IMR-90 (cell line): Measurements from ENCODE around the gene PTPRN2. TPM values are rescaled to one million over a fixed set of nuclear protein-coding genes. Genes with fewer than 3 reads are reported as not detected.

Experiments used
- ATAC-seq: fragments of 200-7000 bp; cut with Tn5 transposase; 2 replicates; pipeline ENCODE4 v1.9.1; 2020; ENCODE audit warnings: low read depth, mild to moderate bottlenecking, moderate library complexity
- BruUV-seq: library from RNA; stranded (reverse); fragments of 400-500 nt; replicated peaks from 2 replicates; lab custom pipeline; 2021; lab: Mats Ljungman, UMichigan
- CTCF ChIA-PET: fragments of 300-600 bp; formaldehyde crosslinking; extraction: SDS; loops from one replicate; lab custom pipeline; 2021; ENCODE audit warnings: antibody characterized with exemption; lab: Yijun Ruan, JAX
- POLR2A ChIA-PET: fragments of 300-600 bp; sonication (Branson Sonifier 250); formaldehyde crosslinking; loops from one replicate; lab custom pipeline; 2022; ENCODE audit warnings: antibody characterized with exemption; ENCODE audit not compliant: unreplicated experiment; lab: Charles Lee
- DNase-seq: peaks from one replicate; pipeline ENCODE4 v3.0.0; 2013
- H2AFZ ChIP-seq: replicated peaks from 2 replicates; pipeline ENCODE3; 2013; ENCODE audit warnings: low read length, mild to moderate bottlenecking; ENCODE audit not compliant: poor library complexity
- H2AK5ac ChIP-seq: 2 replicates; pipeline ENCODE4 v1.6.1; 2013; ENCODE audit warnings: low read depth, low read length, inconsistent platforms
- H2AK9ac ChIP-seq: replicated peaks from 2 replicates; pipeline ENCODE3; 2013; ENCODE audit warnings: mild to moderate bottlenecking, low read depth, low read length, moderate library complexity; ENCODE audit not compliant: poor library complexity
- H2BK120ac ChIP-seq: 2 replicates; pipeline ENCODE4 v1.6.1; 2013; ENCODE audit warnings: low read depth, low read length, inconsistent platforms
- H2BK15ac ChIP-seq: 3 replicates; pipeline ENCODE4 v1.6.1; 2013; ENCODE audit warnings: low read depth, low read length, inconsistent platforms
- H2BK20ac ChIP-seq: 2 replicates; pipeline ENCODE4 v1.6.1; 2013; ENCODE audit warnings: low read depth, mild to moderate bottlenecking, inconsistent platforms, low read length, moderate library complexity
- H2BK5ac ChIP-seq: 2 replicates; pipeline ENCODE4 v1.6.1; 2013; ENCODE audit warnings: mild to moderate bottlenecking, low read depth, low read length, inconsistent platforms; ENCODE audit not compliant: poor library complexity, severe bottlenecking
- H3K14ac ChIP-seq: replicated peaks from 2 replicates; pipeline ENCODE4 v1.6.1; 2013; ENCODE audit warnings: low read depth, low read length, inconsistent platforms
- H3K18ac ChIP-seq: 2 replicates; pipeline ENCODE4 v1.6.1; 2013; ENCODE audit warnings: low read depth, low read length, control low read depth
- H3K23ac ChIP-seq: 2 replicates; pipeline ENCODE4 v1.6.1; 2013; ENCODE audit warnings: low read depth, low read length, inconsistent platforms
- H3K27ac ChIP-seq: 2 replicates; pipeline ENCODE4 v1.5.1; 2013; ENCODE audit warnings: mild to moderate bottlenecking, control low read depth, low read length; ENCODE audit not compliant: insufficient read depth
- H3K27me3 ChIP-seq: 2 replicates; pipeline ENCODE4 v1.6.1; 2013; ENCODE audit warnings: low read length; ENCODE audit not compliant: control insufficient read depth, insufficient read depth
- H3K36me3 ChIP-seq: 2 replicates; pipeline ENCODE4 v1.6.1; 2013; ENCODE audit warnings: low read length, mixed read lengths; ENCODE audit not compliant: control insufficient read depth, insufficient read depth
- H3K4ac ChIP-seq: 2 replicates; pipeline ENCODE4 v1.6.1; 2013; ENCODE audit warnings: low read depth, low read length, inconsistent platforms
- H3K4me1 ChIP-seq: 2 replicates; pipeline ENCODE4 v1.6.1; 2013; ENCODE audit warnings: low read length, mixed read lengths; ENCODE audit not compliant: control insufficient read depth, insufficient read depth
- H3K4me2 ChIP-seq: 2 replicates; pipeline ENCODE4 v1.6.1; 2013; ENCODE audit warnings: low read depth, mild to moderate bottlenecking, control low read depth, low read length, moderate library complexity
- H3K4me3 ChIP-seq: 2 replicates; pipeline ENCODE4 v1.5.1; 2013; ENCODE audit warnings: low read depth, mild to moderate bottlenecking, control low read depth, low read length, moderate library complexity; ENCODE audit not compliant: insufficient read depth
- H3K56ac ChIP-seq: 2 replicates; pipeline ENCODE4 v1.6.1; 2013; ENCODE audit warnings: low read length, inconsistent platforms; ENCODE audit not compliant: insufficient read depth; ENCODE audit errors: extremely low read depth
- H3K79me1 ChIP-seq, 2 experiments: 2 replicates each; pipeline ENCODE4 v1.6.1; 2013; ENCODE audit warnings: low read length in 2 of 2, inconsistent platforms in 1 of 2, low read depth in 1 of 2
- H3K9ac ChIP-seq: 2 replicates; pipeline ENCODE4 v1.6.1; 2013; ENCODE audit warnings: low read depth, low read length, control low read depth
- H3K9me1 ChIP-seq: 2 replicates; pipeline ENCODE4 v1.6.1; 2013; ENCODE audit warnings: low read length, inconsistent platforms; ENCODE audit not compliant: insufficient read depth
- H3K9me3 ChIP-seq: 2 replicates; pipeline ENCODE4 v1.6.1; 2013; ENCODE audit warnings: low read length; ENCODE audit not compliant: control insufficient read depth, insufficient read depth
- H4K20me1 ChIP-seq: 2 replicates; pipeline ENCODE4 v1.6.1; 2013; ENCODE audit warnings: low read length, inconsistent platforms; ENCODE audit not compliant: insufficient read depth
- H4K5ac ChIP-seq: 2 replicates; pipeline ENCODE4 v1.6.1; 2013; ENCODE audit warnings: mild to moderate bottlenecking, low read depth, low read length, control low read depth
- H4K8ac ChIP-seq, 2 experiments: 2 replicates each; pipeline ENCODE4 v1.6.1; 2013; ENCODE audit warnings: low read depth in 2 of 2, low read length in 2 of 2, control low read depth in 1 of 2, inconsistent platforms in 1 of 2
- H4K91ac ChIP-seq: 2 replicates; pipeline ENCODE4 v1.6.1; 2013; ENCODE audit warnings: low read depth, low read length, inconsistent platforms; ENCODE audit not compliant: insufficient read depth
- BHLHE40 ChIP-seq: fragments of 150-350 bp; IDR thresholded peaks from 2 replicates; pipeline ENCODE4 v1.6.1; 2016; ENCODE audit warnings: mild to moderate bottlenecking, low read depth, low read length
- CEBPB ChIP-seq: IDR thresholded peaks from 2 replicates; pipeline ENCODE4 v1.6.1; 2012; ENCODE audit warnings: low read depth, low read length, improper control_type of control experiment
- CHD1 ChIP-seq: IDR thresholded peaks from 2 replicates; pipeline ENCODE4 v1.6.1; 2012; ENCODE audit warnings: low read depth, low read length, improper control_type of control experiment
- FOS ChIP-seq: fragments of 150-350 bp; IDR thresholded peaks from 2 replicates; pipeline ENCODE4 v1.6.1; 2016; ENCODE audit warnings: low read depth, low read length
- MAFK ChIP-seq: IDR thresholded peaks from 2 replicates; pipeline ENCODE4 v1.6.1; 2012; ENCODE audit warnings: low read depth, low read length, improper control_type of control experiment
- MAZ ChIP-seq: IDR thresholded peaks from 2 replicates; pipeline ENCODE4 v1.6.1; 2012; ENCODE audit warnings: low read depth, mild to moderate bottlenecking, low read length, improper control_type of control experiment, moderate library complexity, borderline replicate concordance
- MXI1 ChIP-seq: IDR thresholded peaks from 2 replicates; pipeline ENCODE4 v1.6.1; 2012; ENCODE audit warnings: low read depth, mild to moderate bottlenecking, low read length, moderate library complexity, borderline replicate concordance
- NFE2L2 ChIP-seq: fragments of 150-350 bp; IDR thresholded peaks from 2 replicates; pipeline ENCODE4 v1.6.1; 2016; ENCODE audit warnings: low read depth, mild to moderate bottlenecking, low read length
- POLR2A ChIP-seq: IDR thresholded peaks from 2 replicates; pipeline ENCODE4 v1.6.1; 2012; ENCODE audit warnings: mild to moderate bottlenecking, low read depth, low read length
- RAD21 ChIP-seq: IDR thresholded peaks from 2 replicates; pipeline ENCODE4 v1.6.1; 2012; ENCODE audit warnings: low read length, improper control_type of control experiment
- RCOR1 ChIP-seq: IDR thresholded peaks from 2 replicates; pipeline ENCODE4 v1.6.1; 2012; ENCODE audit warnings: mild to moderate bottlenecking, low read length, improper control_type of control experiment; ENCODE audit not compliant: insufficient replicate concordance
- RFX5 ChIP-seq: IDR thresholded peaks from 2 replicates; pipeline ENCODE4 v1.8.0; 2012; ENCODE audit warnings: low read depth, mild to moderate bottlenecking, low read length, moderate library complexity
- SMC3 ChIP-seq: fragments of 150-350 bp; IDR thresholded peaks from 2 replicates; pipeline ENCODE4 v1.6.1; 2016; ENCODE audit warnings: low read depth, mild to moderate bottlenecking, antibody characterized with exemption, low read length, moderate library complexity
- WGBS, 2 experiments: methylation state at CpG; one replicate each; pipeline versions ENCODE4 v1.1.5 to v1.1.7; 2013; ENCODE audit warnings: missing lambda C conversion rate in 2 of 2; ENCODE audit not compliant: insufficient read length in 1 of 2; ENCODE audit errors: extremely low coverage in 2 of 2; 5-methylcytosine and 5-hydroxymethylcytosine counted together
- dilution Hi-C: fragments of 300-500 bp; cut with HindIII; formaldehyde crosslinking; loops from one replicate; pipeline ENCODE4 v1.14.3; 2018; ENCODE audit warnings: low sequenced_read_pairs; ENCODE audit not compliant: unreplicated experiment
- in situ Hi-C: fragments of 300-500 bp; cut with MboI; formaldehyde crosslinking; loops from 3 replicates; pipeline ENCODE4 v1.14.3; 2019; ENCODE audit warnings: low sequenced_read_pairs, inconsistent platforms, mixed read lengths
- intact Hi-C: fragments of 100-400 bp; cut with micrococcal nuclease; formaldehyde crosslinking; loops from 2 replicates; pipeline ENCODE4 v1.10.0; 2022
- polyA plus RNA-seq, 3 experiments: library from polyadenylated mRNA; depleted of rRNA; stranded (reverse); fragments of >200 nt; gene quantifications; 2 replicates each; pipeline ENCODE4 v1.2.3, GENCODE V29; 2012; ENCODE audit warnings: low replicate concordance in 1 of 3
- total RNA-seq: library from RNA; depleted of rRNA; stranded (reverse); fragments of >200 nt; gene quantifications from 2 replicates; pipeline ENCODE4 v1.2.3, GENCODE V29; 2012
- TF ChIP-seq, protein P1 (sequence below): fragments of 150-350 bp; IDR thresholded peaks from 2 replicates; pipeline ENCODE4 v1.6.1; 2017; ENCODE audit warnings: mild to moderate bottlenecking, antibody characterized with exemption, low read length, low read depth
- TF ChIP-seq, protein P2 (sequence below): fragments of 150-350 bp; IDR thresholded peaks from 2 replicates; pipeline ENCODE4 v1.6.1; 2016; ENCODE audit warnings: low read depth, mild to moderate bottlenecking, low read length, moderate library complexity, borderline replicate concordance
- TF ChIP-seq, protein P3 (sequence below): conservative IDR thresholded peaks from 2 replicates; pipeline ENCODE4 v1.5.1; 2012; ENCODE audit warnings: mild to moderate bottlenecking, low read depth, low read length, improper control_type of control experiment

PTPRN2 gene
- total and polyA plus RNA-seq, 2 of the 4 experiments (the other 2 are of a cell fraction), result 0.03 TPM; not detected in 1

DNA sequence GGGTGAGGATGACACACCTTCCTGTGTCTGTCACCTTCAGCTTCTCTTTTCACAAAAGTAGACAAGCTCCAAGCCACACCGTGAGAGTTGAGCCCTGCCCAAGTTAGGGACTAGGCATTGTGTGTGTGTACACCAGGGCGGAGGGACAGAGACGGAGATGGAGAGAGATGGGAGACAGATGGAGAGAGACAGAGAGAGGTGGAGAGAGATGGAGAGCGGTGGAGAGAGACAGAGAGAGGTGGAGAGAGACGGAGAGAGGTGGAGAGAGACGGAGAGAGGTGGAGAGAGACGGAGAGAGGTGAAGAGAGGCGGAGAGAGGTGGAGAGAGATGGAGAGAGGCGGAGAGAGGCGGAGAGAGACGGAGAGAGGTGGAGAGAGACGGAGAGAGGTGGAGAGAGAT lies 1043.8 kb downstream of the PTPRN2 start:
- H3K79me1 ChIP-seq, result no peaks in the 10 kb centered on the region
- no peak overlapping the region for H3K4me3 ChIP-seq
- H2AFZ ChIP-seq, result no peak overlapping the region
- H2BK20ac ChIP-seq, result no peak overlapping the region
- in situ Hi-C loops (no loop called here), intact Hi-C loops (no loop called here), dilution Hi-C loops (no loop called here)
- no peak overlapping the region for H2BK15ac ChIP-seq
- ATAC-seq (no peak), DNase-seq (no peak)
- BruUV-seq, result no TSS peak
- no peak overlapping the region for H4K91ac ChIP-seq
- no peak overlapping the region for H3K56ac ChIP-seq
- H3K18ac ChIP-seq, result no peak overlapping the region
- no peaks in the 10 kb centered on the region for H3K9me1 ChIP-seq
- H3K23ac ChIP-seq, result no peak overlapping the region
- no peak overlapping the region for H4K5ac ChIP-seq
- no peak overlapping the region for H2BK120ac ChIP-seq
- no peaks in the 10 kb centered on the region for H4K20me1 ChIP-seq
- no peak overlapping the region for H3K4me2 ChIP-seq
- no peak overlapping the region for H2AK9ac ChIP-seq
- no peaks in the 10 kb centered on the region for H3K36me3 ChIP-seq
- H3K27ac ChIP-seq, result no peak overlapping the region
- ChIA-PET POLR2A (no interaction called here), CTCF (no interaction called here)
- no peak overlapping the region for H3K14ac ChIP-seq
- WGBS, 2 experiments, result 77% methylated on average over 7 of the region's 12 CpGs; no CpG with 5 or more reads in 1 of the 2 experiments
- no peak overlapping the region for H3K9ac ChIP-seq
- TF ChIP-seq CHD1, result no peak
- no peak for TF ChIP-seq SMC3
- TF ChIP-seq BHLHE40, result no peak
- no peak for TF ChIP-seq RCOR1
- TF ChIP-seq RAD21, result no peak
- no peak for TF ChIP-seq POLR2A
- TF ChIP-seq, protein P1, sequence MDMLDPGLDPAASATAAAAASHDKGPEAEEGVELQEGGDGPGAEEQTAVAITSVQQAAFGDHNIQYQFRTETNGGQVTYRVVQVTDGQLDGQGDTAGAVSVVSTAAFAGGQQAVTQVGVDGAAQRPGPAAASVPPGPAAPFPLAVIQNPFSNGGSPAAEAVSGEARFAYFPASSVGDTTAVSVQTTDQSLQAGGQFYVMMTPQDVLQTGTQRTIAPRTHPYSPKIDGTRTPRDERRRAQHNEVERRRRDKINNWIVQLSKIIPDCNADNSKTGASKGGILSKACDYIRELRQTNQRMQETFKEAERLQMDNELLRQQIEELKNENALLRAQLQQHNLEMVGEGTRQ, result no peak
- no peak for TF ChIP-seq RFX5
- TF ChIP-seq CEBPB, result no peak
- no peak for TF ChIP-seq MAZ
- no peak for TF ChIP-seq NFE2L2
- no peak for TF ChIP-seq MXI1
- TF ChIP-seq, protein P2, sequence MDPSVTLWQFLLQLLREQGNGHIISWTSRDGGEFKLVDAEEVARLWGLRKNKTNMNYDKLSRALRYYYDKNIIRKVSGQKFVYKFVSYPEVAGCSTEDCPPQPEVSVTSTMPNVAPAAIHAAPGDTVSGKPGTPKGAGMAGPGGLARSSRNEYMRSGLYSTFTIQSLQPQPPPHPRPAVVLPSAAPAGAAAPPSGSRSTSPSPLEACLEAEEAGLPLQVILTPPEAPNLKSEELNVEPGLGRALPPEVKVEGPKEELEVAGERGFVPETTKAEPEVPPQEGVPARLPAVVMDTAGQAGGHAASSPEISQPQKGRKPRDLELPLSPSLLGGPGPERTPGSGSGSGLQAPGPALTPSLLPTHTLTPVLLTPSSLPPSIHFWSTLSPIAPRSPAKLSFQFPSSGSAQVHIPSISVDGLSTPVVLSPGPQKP, result no peak
- no peak for TF ChIP-seq MAFK
- no peak for TF ChIP-seq FOS
- TF ChIP-seq, protein P3, sequence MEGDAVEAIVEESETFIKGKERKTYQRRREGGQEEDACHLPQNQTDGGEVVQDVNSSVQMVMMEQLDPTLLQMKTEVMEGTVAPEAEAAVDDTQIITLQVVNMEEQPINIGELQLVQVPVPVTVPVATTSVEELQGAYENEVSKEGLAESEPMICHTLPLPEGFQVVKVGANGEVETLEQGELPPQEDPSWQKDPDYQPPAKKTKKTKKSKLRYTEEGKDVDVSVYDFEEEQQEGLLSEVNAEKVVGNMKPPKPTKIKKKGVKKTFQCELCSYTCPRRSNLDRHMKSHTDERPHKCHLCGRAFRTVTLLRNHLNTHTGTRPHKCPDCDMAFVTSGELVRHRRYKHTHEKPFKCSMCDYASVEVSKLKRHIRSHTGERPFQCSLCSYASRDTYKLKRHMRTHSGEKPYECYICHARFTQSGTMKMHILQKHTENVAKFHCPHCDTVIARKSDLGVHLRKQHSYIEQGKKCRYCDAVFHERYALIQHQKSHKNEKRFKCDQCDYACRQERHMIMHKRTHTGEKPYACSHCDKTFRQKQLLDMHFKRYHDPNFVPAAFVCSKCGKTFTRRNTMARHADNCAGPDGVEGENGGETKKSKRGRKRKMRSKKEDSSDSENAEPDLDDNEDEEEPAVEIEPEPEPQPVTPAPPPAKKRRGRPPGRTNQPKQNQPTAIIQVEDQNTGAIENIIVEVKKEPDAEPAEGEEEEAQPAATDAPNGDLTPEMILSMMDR, result no peak
- H3K4ac ChIP-seq, result no peak overlapping the region
- no peaks in the 10 kb centered on the region for H3K4me1 ChIP-seq
- H3K9me3 ChIP-seq, result peaks cover 64% of the 10 kb centered on the region
- no peaks in the 10 kb centered on the region for H3K27me3 ChIP-seq
- H2AK5ac ChIP-seq, result no peak overlapping the region
- no peak overlapping the region for H4K8ac ChIP-seq
- no peak overlapping the region for H2BK5ac ChIP-seq
